ENCODE data around the gene ENTPD2.

Gene ENTPD2

GRCh38 chr9:137017071-137017470 is 36.8 kb downstream of the ENTPD2 start:
- H3K4me3 ChIP-seq (ENCODE audit: low read depth, low read length) = no peak overlapping the region
- no peak for TF ChIP-seq CTCF (IDR thresholded peaks at IDR 0.05; ENCODE audit: low read depth, low read length, missing control alignments)
- H3K27ac ChIP-seq = no peak overlapping the region
- in situ Hi-C loops (cut with HindIII; ENCODE audit: low pct_ligation_motif_present, low sequenced_read_pairs) = no loop called here
- H3K36me3 ChIP-seq (replicated peaks) = peaks cover 22% of the 10 kb centered on the region
- no peak for DNase-seq
- H3K27me3 ChIP-seq (replicated peaks) = no peaks in the 10 kb centered on the region

- TF ChIP-seq CTCF (IDR thresholded peaks at IDR 0.05; ENCODE audit: low read depth, low read length, missing control alignments) = no peak
- Histone ChIP-seq H3K36me3 (replicated peaks) (peaks cover 25% of the 10 kb centered on the region), H3K27ac (no peak overlapping the region), H3K27me3 (replicated peaks) (no peaks in the 10 kb centered on the region), H3K4me3 (ENCODE audit: low read depth, low read length) (no peak overlapping the region)
- in situ Hi-C loops (cut with HindIII; ENCODE audit: low pct_ligation_motif_present, low sequenced_read_pairs) = no loop called here
- no peak for DNase-seq
These were observed 37.4 kb downstream of the ENTPD2 start for GRCh38 chr9:137016436-137016835.

DNA sequence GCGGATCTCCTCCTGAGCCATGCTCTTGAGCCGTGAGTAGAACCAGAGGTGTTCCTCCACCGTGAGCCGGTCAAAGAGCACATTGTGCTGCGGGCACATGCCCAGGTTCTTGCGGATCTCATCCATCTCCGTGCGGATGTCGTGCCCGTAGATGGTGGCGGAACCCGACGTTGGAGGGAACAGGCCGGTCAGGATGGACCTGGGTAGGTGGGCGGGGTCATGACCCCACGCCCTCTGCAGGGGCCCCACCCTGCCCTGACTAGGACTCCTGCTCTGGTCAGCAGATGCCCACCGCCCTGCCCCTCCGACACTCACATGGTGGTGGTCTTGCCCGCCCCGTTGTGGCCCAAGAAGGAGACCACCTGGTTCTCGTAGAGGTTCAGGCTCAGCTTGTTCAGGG is 37.9 kb downstream of the ENTPD2 start:
- peaks cover 25% of the 10 kb centered on the region for H3K36me3 ChIP-seq (replicated peaks)
- TF ChIP-seq CTCF (IDR thresholded peaks at IDR 0.05; ENCODE audit: low read depth, low read length, missing control alignments) = no peak
- H3K27me3 ChIP-seq (replicated peaks) = no peaks in the 10 kb centered on the region
- no peak overlapping the region for H3K27ac ChIP-seq
- DNase-seq = no peak
- in situ Hi-C loops (cut with HindIII; ENCODE audit: low pct_ligation_motif_present, low sequenced_read_pairs) = no loop called here
- no peak overlapping the region for H3K4me3 ChIP-seq (ENCODE audit: low read depth, low read length)

DNA sequence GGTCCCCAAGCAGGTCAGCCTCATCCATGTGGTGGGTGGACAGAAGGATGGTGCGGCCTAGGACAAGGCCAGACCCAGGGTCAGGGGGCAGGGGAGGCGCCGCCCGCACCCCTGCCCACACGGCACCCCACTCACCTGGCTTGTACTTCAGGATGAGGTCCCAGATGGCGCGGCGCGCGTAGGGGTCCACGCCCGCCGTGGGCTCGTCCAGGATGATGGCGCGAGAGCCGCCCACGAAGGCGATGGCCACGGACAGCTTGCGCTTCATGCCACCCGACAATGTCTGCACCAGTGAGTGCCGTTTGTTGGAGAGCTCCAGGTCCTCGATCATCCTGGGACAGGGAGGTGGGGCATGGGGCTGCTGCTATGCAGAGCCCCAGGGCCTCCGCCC is 38.3 kb downstream of the ENTPD2 start:
- no peak overlapping the region for H3K27ac ChIP-seq
- no peak for TF ChIP-seq CTCF (IDR thresholded peaks at IDR 0.05; ENCODE audit: low read depth, low read length, missing control alignments)
- peaks cover 25% of the 10 kb centered on the region for H3K36me3 ChIP-seq (replicated peaks)
- H3K27me3 ChIP-seq (replicated peaks) = no peaks in the 10 kb centered on the region
- DNase-seq = no peak
- in situ Hi-C loops (cut with HindIII; ENCODE audit: low pct_ligation_motif_present, low sequenced_read_pairs) = no loop called here
- no peak overlapping the region for H3K4me3 ChIP-seq (ENCODE audit: low read depth, low read length)

DNA sequence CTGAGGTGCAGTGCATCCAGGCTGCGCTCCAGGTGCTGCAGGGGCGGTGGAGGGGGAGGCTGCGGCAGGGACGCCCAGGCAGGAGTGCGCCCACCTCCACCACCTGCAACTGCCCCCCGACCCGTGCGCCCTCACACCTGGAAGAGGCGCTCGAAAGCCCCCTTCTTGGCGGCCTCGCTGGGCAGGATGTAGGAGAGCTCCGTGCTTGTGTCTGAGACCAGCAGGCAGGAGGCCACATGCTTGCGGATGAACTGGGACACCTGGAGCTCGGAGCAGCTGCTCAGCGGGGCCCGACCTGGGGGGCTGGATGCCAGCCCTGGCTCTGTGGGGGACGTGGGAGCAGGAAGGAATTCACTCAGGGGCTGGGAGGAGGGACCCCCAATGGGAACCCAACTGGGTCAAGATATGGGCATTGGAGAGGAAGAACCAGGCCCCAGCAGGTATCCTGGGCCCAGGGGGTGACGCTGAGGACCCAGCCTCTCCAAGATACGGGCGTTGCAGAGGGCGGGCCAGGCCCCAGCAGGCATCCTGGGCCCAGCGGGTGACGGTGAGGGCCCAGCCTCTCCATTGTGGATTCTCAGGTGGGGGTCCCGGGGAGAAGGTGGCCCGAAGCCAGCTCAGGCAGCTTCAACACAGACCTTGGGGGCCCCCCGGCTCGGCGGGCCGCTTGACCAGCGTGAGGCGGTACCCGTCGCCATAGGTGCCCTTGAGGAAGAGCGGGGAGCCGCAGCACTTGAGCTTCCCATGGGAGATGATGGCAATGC is 38.9 kb downstream of the ENTPD2 start:
- DNase-seq = no peak
- H3K36me3 ChIP-seq (replicated peaks) = peaks cover 25% of the 10 kb centered on the region
- no peaks in the 10 kb centered on the region for H3K27me3 ChIP-seq (replicated peaks)
- in situ Hi-C loops (cut with HindIII; ENCODE audit: low pct_ligation_motif_present, low sequenced_read_pairs) = no loop called here
- no peak for TF ChIP-seq CTCF (IDR thresholded peaks at IDR 0.05; ENCODE audit: low read depth, low read length, missing control alignments)
- no peak overlapping the region for H3K27ac ChIP-seq
- no peak overlapping the region for H3K4me3 ChIP-seq (ENCODE audit: low read depth, low read length)

DNA sequence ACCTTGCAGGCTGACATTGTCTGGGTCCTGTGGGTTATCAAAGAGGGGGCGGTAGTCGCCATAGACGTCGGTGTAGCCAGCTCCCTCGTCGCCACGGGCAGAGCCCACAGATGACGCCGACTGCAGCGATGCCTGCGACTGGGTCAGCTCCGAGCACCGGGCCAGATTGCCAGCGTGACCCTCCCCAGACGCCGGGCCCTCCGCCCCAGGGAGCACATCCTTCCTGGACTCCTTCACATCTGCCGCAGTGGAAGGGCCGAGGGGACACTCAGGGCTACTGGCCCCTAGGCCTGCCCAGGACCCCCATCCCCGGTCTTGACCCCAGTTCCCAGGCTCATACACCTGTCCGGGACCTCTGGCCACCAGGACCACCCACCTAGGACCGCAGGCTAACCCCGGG is 39.7 kb downstream of the ENTPD2 start:
- Histone ChIP-seq H3K36me3 (replicated peaks) (peaks cover 25% of the 10 kb centered on the region), H3K27me3 (replicated peaks) (no peaks in the 10 kb centered on the region), H3K27ac (no peak overlapping the region), H3K4me3 (ENCODE audit: low read depth, low read length) (no peak overlapping the region)
- no peak for DNase-seq
- no peak for TF ChIP-seq CTCF (IDR thresholded peaks at IDR 0.05; ENCODE audit: low read depth, low read length, missing control alignments)
- in situ Hi-C loops (cut with HindIII; ENCODE audit: low pct_ligation_motif_present, low sequenced_read_pairs) = no loop called here

Measured in brain microvascular endothelial cell (primary cell).